ENCODE results near the gene B3GAT3. TPM values are rescaled to one million over a fixed set of nuclear protein-coding genes. Genes with fewer than 3 reads are reported as not detected.

Gene B3GAT3
- total and polyA plus RNA-seq, 2 experiments from 2014 or later: 46.4 to 64.9 TPM

GRCh38 chr11:62600367-62601121, 21.2 kb downstream of the B3GAT3 start:
- no peak for TF ChIP-seq CTCF (IDR thresholded peaks at IDR 0.05; ENCODE audit: low read depth, low read length)
- Histone ChIP-seq H3K4me1 (ENCODE audit: low read depth) (peaks cover 21% of the 10 kb centered on the region), H3K4me3 (peak overlapping the region; percentile 72), H3K36me3 (peaks cover 25% of the 10 kb centered on the region), H3K27me3 (no peaks in the 10 kb centered on the region), H3K27ac (peak overlapping the region; percentile 90), H3K9me3 (ENCODE audit: low read depth) (no peaks in the 10 kb centered on the region)
- no peak for DNase-seq (ENCODE audit: low read depth in 1 of 2, low spot score in 1 of 2)

GRCh38 chr11:62599901-62600300, 21.9 kb downstream of the B3GAT3 start:
- no peak for TF ChIP-seq CTCF (IDR thresholded peaks at IDR 0.05; ENCODE audit: low read depth, low read length)
- Histone ChIP-seq H3K36me3 (peaks cover 31% of the 10 kb centered on the region), H3K4me1 (ENCODE audit: low read depth) (peaks cover 21% of the 10 kb centered on the region), H3K27ac (peak overlapping the region; percentile 90), H3K9me3 (ENCODE audit: low read depth) (no peaks in the 10 kb centered on the region), H3K27me3 (no peaks in the 10 kb centered on the region), H3K4me3 (peak overlapping the region; percentile 72)
- DNase-seq (ENCODE audit: low read depth in 1 of 2, low spot score in 1 of 2): no peak

GRCh38 chr11:62599069-62599696, 22.6 kb downstream of the B3GAT3 start:
- peak; percentile 97 to 100 for DNase-seq (ENCODE audit: low read depth in 1 of 2, low spot score in 1 of 2)
- no peak for TF ChIP-seq CTCF (IDR thresholded peaks at IDR 0.05; ENCODE audit: low read depth, low read length)
- Histone ChIP-seq H3K36me3 (peaks cover 38% of the 10 kb centered on the region), H3K4me1 (ENCODE audit: low read depth) (peaks cover 18% of the 10 kb centered on the region), H3K9me3 (ENCODE audit: low read depth) (no peaks in the 10 kb centered on the region), H3K27ac (peak overlapping the region; percentile 90), H3K27me3 (no peaks in the 10 kb centered on the region), H3K4me3 (peak overlapping the region; percentile 72)

- peaks cover 23% of the 10 kb centered on the region for H3K4me1 ChIP-seq (ENCODE audit: low read depth)
- H3K36me3 ChIP-seq: peaks cover 44% of the 10 kb centered on the region
- H3K4me3 ChIP-seq: no peak overlapping the region
- H3K27ac ChIP-seq: no peak overlapping the region
- no peaks in the 10 kb centered on the region for H3K27me3 ChIP-seq
- no peak for DNase-seq (ENCODE audit: low read depth in 1 of 2, low spot score in 1 of 2)
- H3K9me3 ChIP-seq (ENCODE audit: low read depth): no peaks in the 10 kb centered on the region
- no peak for TF ChIP-seq CTCF (IDR thresholded peaks at IDR 0.05; ENCODE audit: low read depth, low read length)
These were observed 26.7 kb downstream of the B3GAT3 start for GRCh38 chr11:62595124-62595523.

GRCh38 chr11:62593434-62594044, 28.2 kb downstream of the B3GAT3 start:
- H3K9me3 ChIP-seq (ENCODE audit: low read depth): no peaks in the 10 kb centered on the region
- no peak overlapping the region for H3K4me3 ChIP-seq
- no peak overlapping the region for H3K27ac ChIP-seq
- H3K27me3 ChIP-seq: no peaks in the 10 kb centered on the region
- peaks cover 44% of the 10 kb centered on the region for H3K36me3 ChIP-seq
- peak; percentile 80 for TF ChIP-seq CTCF (IDR thresholded peaks at IDR 0.05; ENCODE audit: low read depth, low read length)
- peak; percentile 81 to 86 for DNase-seq (ENCODE audit: low read depth in 1 of 2, low spot score in 1 of 2)
- H3K4me1 ChIP-seq (ENCODE audit: low read depth): peaks cover 10% of the 10 kb centered on the region
